ENCODE results near the gene CYP19A1. TPM values are rescaled to one million over a fixed set of nuclear protein-coding genes. Genes with fewer than 3 reads are reported as not detected.

Gene CYP19A1
- total and polyA plus RNA-seq, 8 donors = 0.09 to 2.5 (median 0.28) TPM; not detected in 1

- Histone ChIP-seq H3K27me3 (no peaks in the 10 kb centered on the region), H3K9me3 (no peaks in the 10 kb centered on the region), H3K4me3 (no peak overlapping the region), H3K4me1 (peaks cover 0 to 8% (median 0%) of the 10 kb centered on the region in 3 donors), H3K36me3 (no peaks in the 10 kb centered on the region), H3K27ac (no peak overlapping the region)
- intact Hi-C loops (cut with DNase I) = no loop called here
- no peak for TF ChIP-seq CTCF (IDR thresholded peaks at IDR 0.05)
- no peak for ATAC-seq
- 80 to 94% methylated on average over 6 of the region's 6 CpGs for WGBS, 2 donors
- no peak for DNase-seq
- FAIRE-seq = no peak
These were observed 35.9 kb downstream of the CYP19A1 start for GRCh38 chr15:51302480-51302879.

- no peak for FAIRE-seq
- Histone ChIP-seq H3K27ac (no peak overlapping the region), H3K36me3 (no peaks in the 10 kb centered on the region), H3K27me3 (no peaks in the 10 kb centered on the region), H3K4me3 (no peak overlapping the region), H3K4me1 (peaks cover 0 to 8% (median 0%) of the 10 kb centered on the region in 3 donors), H3K9me3 (no peaks in the 10 kb centered on the region)
- WGBS, 2 donors = 62 to 67% methylated on average over 5 of the region's 5 CpGs
- DNase-seq = peak in 1 of 6 donors; percentile 11
- intact Hi-C loops (cut with DNase I) = no loop called here
- no peak for TF ChIP-seq CTCF (IDR thresholded peaks at IDR 0.05)
- peak in 3 of 4 donors; percentile 56 to 66 (median 62) for ATAC-seq
These were observed 39.0 kb downstream of the CYP19A1 start for GRCh38 chr15:51299187-51300015.

GRCh38 chr15:51298620-51299019 lies 39.8 kb downstream of the CYP19A1 start:
- Histone ChIP-seq H3K36me3 (no peaks in the 10 kb centered on the region), H3K4me3 (no peak overlapping the region), H3K27ac (no peak overlapping the region), H3K9me3 (no peaks in the 10 kb centered on the region), H3K27me3 (no peaks in the 10 kb centered on the region), H3K4me1 (peaks cover 0 to 8% (median 0%) of the 10 kb centered on the region in 3 donors)
- ATAC-seq (no peak), DNase-seq (no peak), FAIRE-seq (no peak)
- WGBS, 2 donors = 82 to 85% methylated on average over 2 of the region's 2 CpGs
- intact Hi-C loops (cut with DNase I) = no loop called here
- TF ChIP-seq CTCF (IDR thresholded peaks at IDR 0.05) = no peak

GRCh38 chr15:51290720-51291119 lies 47.7 kb downstream of the CYP19A1 start:
- no peaks in the 10 kb centered on the region for H3K9me3 ChIP-seq
- no peak overlapping the region for H3K27ac ChIP-seq
- FAIRE-seq (no peak), ATAC-seq (no peak), DNase-seq (no peak)
- no peaks in the 10 kb centered on the region for H3K36me3 ChIP-seq
- H3K4me3 ChIP-seq = no peak overlapping the region
- 81 to 91% methylated on average over 4 of the region's 4 CpGs for WGBS, 2 donors
- no peaks in the 10 kb centered on the region for H3K4me1 ChIP-seq
- H3K27me3 ChIP-seq = no peaks in the 10 kb centered on the region
- no peak for TF ChIP-seq CTCF (IDR thresholded peaks at IDR 0.05)
- intact Hi-C loops (cut with DNase I) = no loop called here

- ATAC-seq (no peak), FAIRE-seq (no peak), DNase-seq (no peak)
- no peaks in the 10 kb centered on the region for H3K36me3 ChIP-seq
- H3K27me3 ChIP-seq = no peaks in the 10 kb centered on the region
- no peak for TF ChIP-seq CTCF (IDR thresholded peaks at IDR 0.05)
- no peak overlapping the region for H3K27ac ChIP-seq
- intact Hi-C loops (cut with DNase I) = loop anchor here in 1 of 3 donors (10.0 kb wide), 1 partner anchor 96 kb away; no protein-coding TSS in a partner anchor
- no peak overlapping the region for H3K4me3 ChIP-seq
- no peaks in the 10 kb centered on the region for H3K4me1 ChIP-seq
- 76 to 80% methylated on average over 1 of the region's 1 CpG for WGBS, 2 donors
- no peaks in the 10 kb centered on the region for H3K9me3 ChIP-seq
These were observed 49.1 kb downstream of the CYP19A1 start for GRCh38 chr15:51289290-51289689.
